Measurements from ENCODE around the gene DNMT3B. TPM values are rescaled to one million over a fixed set of nuclear protein-coding genes. Genes with fewer than 3 reads are reported as not detected.

The DNMT3B gene
- total RNA-seq, 1 donor, result 0.21 TPM

DNA sequence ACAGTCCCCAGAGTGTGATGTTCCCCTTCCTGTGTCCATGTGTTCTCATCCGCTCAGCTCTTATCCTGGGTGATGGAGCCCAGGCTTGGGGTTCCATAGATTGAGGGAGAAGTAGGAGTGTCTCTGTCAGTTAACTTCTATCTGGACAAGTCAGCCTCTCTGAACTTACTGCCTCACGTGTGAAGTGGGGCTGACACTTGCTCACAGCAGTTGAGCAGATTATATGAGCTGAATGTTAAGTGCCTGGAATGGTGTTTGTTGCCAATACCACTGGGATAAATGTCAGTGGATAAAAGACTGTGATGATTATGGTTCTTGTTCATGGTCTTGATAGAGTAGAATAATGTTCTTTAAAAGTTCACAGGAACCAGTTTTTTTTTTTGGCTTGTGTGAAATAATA is 79.4 kb downstream of the DNMT3B start:
- Histone ChIP-seq H3K4me1 (ENCODE audit: insufficient read depth, low read length) (peaks cover 10% of the 10 kb centered on the region), H3K4me3 (ENCODE audit: low read length) (no peak overlapping the region), H3K9me3 (ENCODE audit: low read depth, low read length) (no peaks in the 10 kb centered on the region)

DNA sequence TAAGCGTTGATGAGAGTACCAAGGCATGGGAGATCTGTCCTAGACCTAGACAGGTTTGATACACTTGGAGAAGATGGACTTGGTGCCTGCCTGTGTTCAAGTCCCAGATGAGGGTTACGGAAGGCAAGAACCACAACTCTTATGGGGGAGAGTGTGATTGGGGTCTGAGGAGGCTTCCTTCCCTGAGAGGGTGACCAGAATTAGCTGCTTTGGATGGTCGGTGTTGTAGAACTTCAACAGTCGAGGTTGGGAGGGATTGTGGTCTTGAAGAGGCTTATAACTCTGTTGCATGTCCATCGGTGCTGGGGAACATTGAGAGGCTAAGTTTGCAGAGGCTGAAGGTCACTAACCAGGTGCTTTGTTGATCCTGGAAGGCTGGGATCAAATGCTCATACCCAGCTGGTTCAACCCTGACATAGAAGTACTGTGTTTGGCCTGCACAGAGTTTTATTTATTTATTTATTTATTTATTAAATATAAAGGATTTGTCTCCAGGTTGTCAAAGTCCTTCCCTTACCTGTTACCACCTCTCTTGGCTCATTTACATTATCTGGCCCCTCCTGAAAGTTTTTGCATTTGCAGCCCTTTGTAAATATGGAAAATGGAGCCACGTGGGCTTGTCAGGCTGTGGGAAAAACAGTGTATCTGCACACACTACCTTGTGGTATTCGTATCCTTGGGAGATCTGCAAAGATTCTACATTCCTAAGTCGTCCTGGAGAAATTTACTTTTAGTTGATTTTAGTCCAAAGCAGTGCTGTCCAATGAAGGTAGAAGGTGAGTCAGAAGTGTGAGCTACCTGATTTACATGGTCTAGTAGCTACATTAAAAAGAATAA is 80.7 kb downstream of the DNMT3B start:
- H3K4me3 ChIP-seq (ENCODE audit: low read length), result no peak overlapping the region
- no peaks in the 10 kb centered on the region for H3K9me3 ChIP-seq (ENCODE audit: low read depth, low read length)
- H3K27me3 ChIP-seq (ENCODE audit: insufficient read depth, low read length), result no peaks in the 10 kb centered on the region
- peaks cover 10% of the 10 kb centered on the region for H3K4me1 ChIP-seq (ENCODE audit: insufficient read depth, low read length)

More for the DNA sequence above, 79.4 kb downstream of the DNMT3B start:
- no peaks in the 10 kb centered on the region for H3K27me3 ChIP-seq (ENCODE audit: insufficient read depth, low read length)

DNA sequence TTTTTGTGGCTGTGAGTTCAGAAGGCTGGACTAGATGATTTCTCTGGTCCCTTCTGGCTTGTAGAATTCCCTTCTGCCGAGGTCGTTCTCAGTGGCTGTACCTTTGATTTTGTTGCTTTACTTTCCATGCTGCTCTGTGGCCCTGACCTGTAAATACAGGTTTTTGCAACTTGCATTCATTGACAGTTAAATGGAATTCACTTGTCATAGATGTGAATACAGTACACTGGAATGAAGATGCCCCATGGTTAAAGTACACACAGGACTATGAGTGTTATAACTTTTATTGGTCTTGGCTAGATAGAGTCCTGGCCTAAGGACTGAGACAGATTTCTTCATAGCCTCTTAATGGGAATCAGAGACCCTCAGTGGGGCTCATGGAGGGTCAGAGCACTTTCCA is 83.6 kb downstream of the DNMT3B start:
- Histone ChIP-seq H3K9me3 (ENCODE audit: low read depth, low read length) (no peaks in the 10 kb centered on the region), H3K27me3 (ENCODE audit: insufficient read depth, low read length) (no peaks in the 10 kb centered on the region), H3K4me1 (ENCODE audit: insufficient read depth, low read length) (peaks cover 9% of the 10 kb centered on the region), H3K4me3 (ENCODE audit: low read length) (no peak overlapping the region)

DNA sequence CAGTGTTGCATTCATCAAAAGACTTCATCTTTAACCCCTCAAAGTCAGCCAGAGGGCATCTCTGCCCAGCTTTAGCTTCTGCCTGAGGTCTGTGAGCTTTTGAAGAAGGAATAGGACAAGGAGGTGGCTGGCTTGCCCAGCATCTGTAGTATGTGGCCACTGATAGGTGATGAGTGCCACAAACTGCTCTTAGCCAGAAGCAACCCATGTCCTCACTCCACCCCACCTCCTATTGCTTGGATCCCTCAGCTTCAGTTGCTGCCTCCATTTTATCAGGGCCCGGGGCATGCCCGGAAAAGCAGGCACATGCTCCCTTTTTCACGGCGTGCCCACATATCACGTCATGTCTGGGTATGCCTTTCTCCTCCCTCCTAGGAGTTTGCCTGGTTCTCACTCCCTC is 84.7 kb downstream of the DNMT3B start:
- Histone ChIP-seq H3K9me3 (ENCODE audit: low read depth, low read length) (no peaks in the 10 kb centered on the region), H3K27me3 (ENCODE audit: insufficient read depth, low read length) (no peaks in the 10 kb centered on the region), H3K4me3 (ENCODE audit: low read length) (no peak overlapping the region), H3K4me1 (ENCODE audit: insufficient read depth, low read length) (peaks cover 5% of the 10 kb centered on the region)

DNA sequence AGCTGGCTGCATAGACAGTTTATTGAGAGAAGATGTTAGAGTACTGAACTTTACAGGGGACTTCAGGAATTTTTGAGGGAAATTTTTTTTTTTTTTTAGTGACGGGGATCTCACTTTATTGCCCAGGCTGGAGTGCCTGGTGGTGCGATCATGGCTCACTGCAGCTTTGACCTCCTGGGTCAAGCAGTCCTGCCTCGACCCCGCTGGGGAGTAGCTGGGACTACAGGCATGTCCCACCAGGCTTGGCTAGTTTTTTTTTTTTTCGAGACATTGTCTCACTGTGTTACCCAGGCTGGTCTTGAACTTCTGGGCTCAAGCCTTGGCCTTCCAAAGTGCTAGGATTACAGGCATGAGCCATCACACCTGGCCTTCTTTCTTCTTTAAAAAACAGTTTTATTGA is 85.8 kb downstream of the DNMT3B start:
- Histone ChIP-seq H3K4me3 (ENCODE audit: low read length) (no peak overlapping the region), H3K4me1 (ENCODE audit: insufficient read depth, low read length) (no peaks in the 10 kb centered on the region), H3K27me3 (ENCODE audit: insufficient read depth, low read length) (no peaks in the 10 kb centered on the region), H3K9me3 (ENCODE audit: low read depth, low read length) (no peaks in the 10 kb centered on the region)

DNA sequence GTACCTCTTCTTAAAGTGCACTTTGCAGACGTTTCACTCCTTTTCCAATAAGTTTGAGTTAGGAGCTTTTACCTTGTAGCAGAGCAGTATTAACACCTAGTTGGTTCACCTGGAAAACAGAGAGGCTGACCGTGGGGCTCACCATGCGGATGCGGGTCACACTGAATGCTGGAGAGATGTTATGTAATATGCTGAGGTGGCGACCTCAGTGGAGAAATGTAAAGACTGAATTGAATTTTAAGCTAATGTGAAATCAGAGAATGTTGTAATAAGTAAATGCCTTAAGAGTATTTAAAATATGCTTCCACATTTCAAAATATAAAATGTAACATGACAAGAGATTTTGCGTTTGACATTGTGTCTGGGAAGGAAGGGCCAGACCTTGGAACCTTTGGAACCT is 86.7 kb downstream of the DNMT3B start:
- no peaks in the 10 kb centered on the region for H3K9me3 ChIP-seq (ENCODE audit: low read depth, low read length)
- H3K4me1 ChIP-seq (ENCODE audit: insufficient read depth, low read length), result no peaks in the 10 kb centered on the region
- no peaks in the 10 kb centered on the region for H3K27me3 ChIP-seq (ENCODE audit: insufficient read depth, low read length)
- no peak overlapping the region for H3K4me3 ChIP-seq (ENCODE audit: low read length)

DNA sequence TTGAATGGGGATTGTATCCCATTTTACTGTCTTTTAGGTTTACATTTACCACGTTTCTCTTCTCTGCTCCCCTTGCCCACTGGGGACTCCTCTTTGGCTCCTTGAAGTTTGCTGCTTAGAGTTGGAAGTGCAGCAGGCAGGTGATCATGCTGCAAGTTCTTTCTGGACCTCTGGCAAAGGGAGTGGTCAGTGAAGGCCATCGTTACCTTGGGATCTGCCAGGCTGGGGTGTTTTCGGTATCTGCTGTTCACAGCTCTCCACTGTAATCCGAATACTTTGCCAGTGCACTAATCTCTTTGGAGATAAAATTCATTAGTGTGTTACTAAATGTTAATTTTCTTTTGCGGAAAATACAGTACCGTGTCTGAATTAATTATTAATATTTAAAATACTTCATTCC is 87.4 kb downstream of the DNMT3B start:
- Histone ChIP-seq H3K4me1 (ENCODE audit: insufficient read depth, low read length) (no peaks in the 10 kb centered on the region), H3K9me3 (ENCODE audit: low read depth, low read length) (no peaks in the 10 kb centered on the region), H3K4me3 (ENCODE audit: low read length) (no peak overlapping the region), H3K27me3 (ENCODE audit: insufficient read depth, low read length) (no peaks in the 10 kb centered on the region)

DNA sequence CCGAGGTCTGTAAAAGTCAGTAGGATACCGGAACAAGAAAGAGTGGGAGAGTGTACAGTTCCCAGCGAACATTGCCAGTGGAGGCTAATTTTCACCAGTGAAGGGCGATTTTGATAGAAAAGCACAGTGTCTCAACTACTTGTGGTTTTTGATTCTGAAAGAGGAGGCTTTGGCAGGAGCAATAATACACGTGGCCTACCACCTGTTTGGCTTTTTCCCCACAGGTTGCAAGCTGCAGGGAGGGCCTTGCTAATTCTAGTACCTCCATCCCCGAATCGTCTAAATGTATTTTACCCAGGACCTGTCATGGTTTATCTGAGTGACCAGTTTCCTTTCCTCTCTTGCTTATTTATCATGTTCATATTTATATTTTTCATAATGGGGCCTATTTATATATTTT is 93.2 kb downstream of the DNMT3B start:
- Histone ChIP-seq H3K27me3 (ENCODE audit: insufficient read depth, low read length) (no peaks in the 10 kb centered on the region), H3K9me3 (ENCODE audit: low read depth, low read length) (no peaks in the 10 kb centered on the region), H3K4me1 (ENCODE audit: insufficient read depth, low read length) (no peaks in the 10 kb centered on the region), H3K4me3 (ENCODE audit: low read length) (no peak overlapping the region)

DNA sequence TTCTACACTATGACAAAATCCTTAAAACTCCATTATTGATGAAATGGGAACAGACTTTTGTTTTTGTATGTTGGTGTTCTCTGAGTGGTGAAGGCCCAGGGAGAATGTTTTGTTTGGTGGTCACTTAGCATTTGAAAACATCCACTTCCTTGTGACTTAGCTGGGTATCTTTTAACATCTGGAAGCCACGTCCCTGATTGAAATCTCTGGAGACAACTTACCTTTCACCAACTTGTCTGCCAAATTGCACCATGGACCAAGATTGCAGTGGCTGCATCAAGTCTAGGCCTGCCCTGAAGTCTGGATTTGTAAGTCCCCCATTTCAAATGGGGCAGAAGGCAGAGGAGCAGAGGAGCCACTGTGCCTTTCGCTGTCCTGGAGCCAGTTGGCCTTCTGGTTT is 96.0 kb downstream of the DNMT3B start:
- no peaks in the 10 kb centered on the region for H3K4me1 ChIP-seq (ENCODE audit: insufficient read depth, low read length)
- H3K27me3 ChIP-seq (ENCODE audit: insufficient read depth, low read length), result no peaks in the 10 kb centered on the region
- H3K4me3 ChIP-seq (ENCODE audit: low read length), result no peak overlapping the region
- H3K9me3 ChIP-seq (ENCODE audit: low read depth, low read length), result no peaks in the 10 kb centered on the region

Other genes with a start within 250 kb of the DNMT3B start
- gene NOL4L, start 177.1 kb upstream of the DNMT3B start, total RNA-seq, result 26.2 TPM
- 0.10 TPM for gene C20orf203, start 88.4 kb upstream of the DNMT3B start, total RNA-seq
- 37.6 TPM for gene COMMD7, start 18.9 kb upstream of the DNMT3B start, total RNA-seq
- 151 TPM for gene MAPRE1, start 57.6 kb downstream of the DNMT3B start, total RNA-seq
- 0.73 TPM for gene EFCAB8, start 96.5 kb downstream of the DNMT3B start, total RNA-seq
- gene SUN5, start 242.0 kb downstream of the DNMT3B start, total RNA-seq, result not detected
- not detected for gene BPIFB2, start 245.3 kb downstream of the DNMT3B start, total RNA-seq